HG03442 (cell line): ENCODE data around the gene HCAR3.
"Not testable (repeated sequence)": the region's sequence is repeated elsewhere in the genome, so short reads cannot be mapped to it uniquely, and the experiment has no call there.

ENCODE experiments used
- ATAC-seq: cut with Tn5 transposase; IDR thresholded peaks from one replicate; pipeline ENCODE4 v1.9.1; 2021; ENCODE audit warnings: mild to moderate bottlenecking, moderate library complexity; ENCODE audit not compliant: unreplicated experiment

The HCAR3 gene

GRCh38 chr12:122676015-122676414, 40.6 kb downstream of the HCAR3 start:
- ATAC-seq: not testable (repeated sequence)

- ATAC-seq: no peak
Observed at GRCh38 chr12:122672515-122672914, 44.1 kb downstream of the HCAR3 start.

GRCh38 chr12:122669397-122670070, 47.1 kb downstream of the HCAR3 start:
- ATAC-seq: no peak

GRCh38 chr12:122668268-122668667, 48.3 kb downstream of the HCAR3 start:
- ATAC-seq: no peak

- no peak for ATAC-seq
Observed at GRCh38 chr12:122665759-122666158, 50.9 kb downstream of the HCAR3 start.

- no peak for ATAC-seq
Observed at GRCh38 chr12:122665349-122665748, 51.3 kb downstream of the HCAR3 start.
